Loucy (cell line): ENCODE data around the gene APH1A.

ENCODE experiments used
- CTCF ChIP-seq: fragments of 200-600 bp; sonication (generic); conservative IDR thresholded peaks from 2 replicates; pipeline ENCODE4 v1.5.1; 2014; ENCODE audit warnings: mild to moderate bottlenecking, antibody characterized with exemption, low read length
- EZH2phosphoT487 ChIP-seq: fragments of 200-600 bp; IDR thresholded peaks from 2 replicates; pipeline ENCODE4 v1.6.1; 2018; ENCODE audit warnings: antibody characterized with exemption, mild to moderate bottlenecking, moderate library complexity, borderline replicate concordance

- TF ChIP-seq EZH2phosphoT487 = no peak
- TF ChIP-seq CTCF = no peak
Observed at GRCh38 chr1:150259758-150260669, 8.8 kb downstream of the APH1A start.
